ENCODE measurements around the gene ACOXL. TPM values are rescaled to one million over a fixed set of nuclear protein-coding genes. Genes with fewer than 3 reads are reported as not detected.

The ACOXL gene
- total and polyA plus RNA-seq, 9 of the 15 experiments (the other 6 are each of a cell fraction or from before 2014, with no cell fraction given): 0.31 to 0.56 TPM; not detected in 7

GRCh38 chr2:111053266-111053665, 320.9 kb downstream of the ACOXL start (continued):
- TF ChIP-seq ZBTB40 (IDR thresholded peaks at IDR 0.05) (no peak), ZBTB40 (CRISPR knock-in tag; IDR thresholded peaks at IDR 0.05) (no peak)

All from K562 (cell line).